GM12878 (cell line): ENCODE measurements around the gene RNF41. TPM values are rescaled to one million over a fixed set of nuclear protein-coding genes. Genes with fewer than 3 reads are reported as not detected.

Source experiments
- BRCA1 ChIP-seq: IDR thresholded peaks from 2 replicates; pipeline ENCODE4 v1.6.1; 2011; ENCODE audit warnings: low read depth, low read length, improper control_type of control experiment
- GABPA ChIP-seq: IDR thresholded peaks from 2 replicates; pipeline ENCODE4 v1.6.1; 2014; ENCODE audit warnings: antibody characterized with exemption, low read depth, mild to moderate bottlenecking, inconsistent platforms
- HSF1 ChIP-seq: fragments of 150-350 bp; IDR thresholded peaks from 2 replicates; pipeline ENCODE4 v1.6.1; 2014; ENCODE audit warnings: mild to moderate bottlenecking, low read depth, low read length
- MLLT1 ChIP-seq: fragments of 450-650 bp; IDR thresholded peaks from 2 replicates; pipeline ENCODE4 v1.6.1; 2016; ENCODE audit warnings: mild to moderate bottlenecking
- POLR2A ChIP-seq: IDR thresholded peaks from 2 replicates; pipeline ENCODE4 v1.6.1; 2011; ENCODE audit warnings: low read depth, mild to moderate bottlenecking, low read length
- RAD51 ChIP-seq: fragments of 450-650 bp; IDR thresholded peaks from 2 replicates; pipeline ENCODE4 v1.6.1; 2016; ENCODE audit warnings: moderate library complexity, mild to moderate bottlenecking, inconsistent platforms
- RBBP5 ChIP-seq: fragments of 200-600 bp; sonication (generic); conservative IDR thresholded peaks from 2 replicates; pipeline ENCODE4 v1.6.1; 2016
- REST ChIP-seq: IDR thresholded peaks from 2 replicates; pipeline ENCODE4 v1.6.1; 2012; ENCODE audit warnings: mild to moderate bottlenecking, low read depth, low read length
- SIX5 ChIP-seq: IDR thresholded peaks from 2 replicates; pipeline ENCODE4 v1.6.1; 2011; ENCODE audit warnings: mild to moderate bottlenecking, low read depth, low read length, moderate library complexity; ENCODE audit not compliant: severe bottlenecking
- SKIL ChIP-seq: fragments of 450-650 bp; IDR thresholded peaks from 2 replicates; pipeline ENCODE4 v1.6.1; 2017; ENCODE audit warnings: mild to moderate bottlenecking, low read depth, inconsistent platforms; ENCODE audit not compliant: poor library complexity, severe bottlenecking
- SRF ChIP-seq, 2 experiments: IDR thresholded peaks; 2 replicates each; pipeline ENCODE4 v1.6.1; 2011; ENCODE audit warnings: low read depth in 2 of 2, low read length in 2 of 2, mild to moderate bottlenecking in 1 of 2, moderate library complexity in 1 of 2
- TAF1 ChIP-seq: IDR thresholded peaks from 2 replicates; pipeline ENCODE4 v1.6.1; 2011; ENCODE audit warnings: mild to moderate bottlenecking, low read depth, low read length, borderline replicate concordance
- USF2 ChIP-seq: IDR thresholded peaks from 2 replicates; pipeline ENCODE4 v1.6.1; 2011; ENCODE audit warnings: low read depth, low read length, improper control_type of control experiment, borderline replicate concordance
- YY1 ChIP-seq: IDR thresholded peaks from 2 replicates; pipeline ENCODE4 v1.6.1; 2011; ENCODE audit warnings: low read depth, mild to moderate bottlenecking, low read length
- ZNF384 ChIP-seq: IDR thresholded peaks from 2 replicates; pipeline ENCODE4 v1.6.1; 2012; ENCODE audit warnings: low read depth, mild to moderate bottlenecking, low read length, improper control_type of control experiment, borderline replicate concordance
- ZZZ3 ChIP-seq: IDR thresholded peaks from 2 replicates; pipeline ENCODE4 v1.6.1; 2011; ENCODE audit warnings: low read depth; ENCODE audit not compliant: control insufficient read depth, insufficient read length
- polyA plus RNA-seq, 11 experiments: library from polyadenylated mRNA; depleted of rRNA in 4 of 11; unstranded in 6 of 11; stranded (reverse) in 5 of 11; fragments of >200 nt; fragmentation: Nextera tagmentation in 4 of 11; fragmentation: Illumina TruSeq in 1 of 11; extraction: Ambion mirVana in 4 of 11; extraction: Trizol in 1 of 11; gene quantifications; 1 replicate in 1 of 11; 2 replicates in 10 of 11; pipeline versions ENCODE4 v1.2.1 to v1.2.3, GENCODE V29; 2011 to 2016; ENCODE audit warnings: inconsistent platforms in 2 of 11, missing spikeins in 2 of 11, low read depth in 1 of 11
- total RNA-seq, 4 experiments: library from RNA; depleted of rRNA in 3 of 4; stranded (reverse); fragments of >200 nt in 3 of 4; fragmentation: Illumina TruSeq in 1 of 4; extraction: Trizol in 1 of 4; gene quantifications; 2 replicates each; pipeline versions ENCODE4 v1.2.1 to v1.2.3, GENCODE V29; 2013 to 2021

Gene RNF41
- total and polyA plus RNA-seq, 10 of the 15 experiments (the other 5 are each of a cell fraction or from before 2014, with no cell fraction given) = 11.1 to 47.8 (median 30.6) TPM

GRCh38 chr12:56158029-56158925, 63.4 kb downstream of the RNF41 start, which contains the start of gene MYL6 (continued):
- no peak for TF ChIP-seq ZZZ3
- peak; percentile 61 for TF ChIP-seq SKIL
- no peak for TF ChIP-seq ZNF384
- no peak for TF ChIP-seq GABPA
- no peak for TF ChIP-seq RBBP5
- no peak for TF ChIP-seq SRF (IDR thresholded peaks at IDR 0.05; ENCODE audit: low read depth in 2 of 2, low read length in 2 of 2)
- no peak for TF ChIP-seq USF2
- TF ChIP-seq SIX5 = no peak
- no peak for TF ChIP-seq RAD51
- TF ChIP-seq POLR2A = peak; percentile 99
- TF ChIP-seq BRCA1 = no peak
- TF ChIP-seq HSF1 = no peak
- peak; percentile 95 for TF ChIP-seq YY1
- TF ChIP-seq MLLT1 = peak; percentile 96
- TF ChIP-seq REST = peak; percentile 29; the same call in 1 of the 2 replicates
- peak; percentile 89 for TF ChIP-seq TAF1
